ENCODE measurements around the gene SLC43A1. TPM values are rescaled to one million over a fixed set of nuclear protein-coding genes. Genes with fewer than 3 reads are reported as not detected.

The SLC43A1 gene
- total RNA-seq, 1 experiment from 2014 or later, result 12.5 TPM

DNA sequence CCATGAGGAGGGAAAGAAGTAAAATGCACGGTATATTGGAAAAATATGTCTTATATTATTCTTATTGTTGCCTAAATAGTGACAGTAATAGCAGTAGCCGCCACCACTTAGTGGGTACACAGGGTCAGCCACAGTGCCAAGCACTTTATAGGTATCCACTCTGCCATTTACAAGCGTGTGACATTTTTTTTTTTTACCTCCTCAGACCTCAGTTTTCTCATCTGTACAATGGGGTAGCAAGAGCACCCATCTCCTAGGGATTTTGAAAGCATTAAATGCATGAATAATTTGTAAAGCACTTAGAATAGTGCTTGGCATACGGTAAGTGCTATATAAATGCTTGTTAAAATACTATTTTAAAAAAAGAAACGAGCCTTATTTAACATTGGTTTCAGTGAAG is 46.2 kb downstream of the SLC43A1 start:
- no peak overlapping the region for H3K4me3 Mint-ChIP-seq (ENCODE audit: low read depth, unreplicated experiment)
- peaks cover 32% of the 10 kb centered on the region for H3K27me3 Mint-ChIP-seq (ENCODE audit: unreplicated experiment)
- CTCF ChIA-PET, result no interaction called here
- TF ChIP-seq CTCF (IDR thresholded peaks at IDR 0.05; ENCODE audit: unreplicated experiment), result no peak
- BruUV-seq (replicated peaks), result no TSS peak
- no peaks in the 10 kb centered on the region for H3K9me3 Mint-ChIP-seq (ENCODE audit: low read depth, unreplicated experiment)
- no peak for DNase-seq
- H3K4me1 Mint-ChIP-seq (ENCODE audit: low read depth, unreplicated experiment), result no peaks in the 10 kb centered on the region
- intact Hi-C loops (cut with micrococcal nuclease; ENCODE audit: unreplicated experiment), result no loop called here
- no peak overlapping the region for H3K27ac Mint-ChIP-seq (ENCODE audit: unreplicated experiment)
- H3K36me3 Mint-ChIP-seq (ENCODE audit: insufficient read depth, unreplicated experiment), result no peaks in the 10 kb centered on the region

GRCh38 chr11:57468276-57468675 is 47.2 kb downstream of the SLC43A1 start:
- no peaks in the 10 kb centered on the region for H3K4me1 Mint-ChIP-seq (ENCODE audit: low read depth, unreplicated experiment)
- no peak overlapping the region for H3K27ac Mint-ChIP-seq (ENCODE audit: unreplicated experiment)
- no TSS peak for BruUV-seq (replicated peaks)
- H3K9me3 Mint-ChIP-seq (ENCODE audit: low read depth, unreplicated experiment), result no peaks in the 10 kb centered on the region
- intact Hi-C loops (cut with micrococcal nuclease; ENCODE audit: unreplicated experiment), result no loop called here
- H3K4me3 Mint-ChIP-seq (ENCODE audit: low read depth, unreplicated experiment), result no peak overlapping the region
- H3K27me3 Mint-ChIP-seq (ENCODE audit: unreplicated experiment), result peaks cover 32% of the 10 kb centered on the region
- CTCF ChIA-PET, result no interaction called here
- no peak for TF ChIP-seq CTCF (IDR thresholded peaks at IDR 0.05; ENCODE audit: unreplicated experiment)
- no peaks in the 10 kb centered on the region for H3K36me3 Mint-ChIP-seq (ENCODE audit: insufficient read depth, unreplicated experiment)
- no peak for DNase-seq

GRCh38 chr11:57467508-57468157 is 47.9 kb downstream of the SLC43A1 start:
- Mint-ChIP-seq H3K4me1 (ENCODE audit: low read depth, unreplicated experiment) (no peaks in the 10 kb centered on the region), H3K4me3 (ENCODE audit: low read depth, unreplicated experiment) (no peak overlapping the region), H3K27me3 (ENCODE audit: unreplicated experiment) (peaks cover 35% of the 10 kb centered on the region), H3K9me3 (ENCODE audit: low read depth, unreplicated experiment) (no peaks in the 10 kb centered on the region), H3K36me3 (ENCODE audit: insufficient read depth, unreplicated experiment) (no peaks in the 10 kb centered on the region), H3K27ac (ENCODE audit: unreplicated experiment) (no peak overlapping the region)
- no TSS peak for BruUV-seq (replicated peaks)
- no peak for DNase-seq
- CTCF ChIA-PET, result no interaction called here
- no peak for TF ChIP-seq CTCF (IDR thresholded peaks at IDR 0.05; ENCODE audit: unreplicated experiment)
- intact Hi-C loops (cut with micrococcal nuclease; ENCODE audit: unreplicated experiment), result no loop called here

GRCh38 chr11:57466680-57467079 is 48.8 kb downstream of the SLC43A1 start:
- Mint-ChIP-seq H3K27me3 (ENCODE audit: unreplicated experiment) (peaks cover 44% of the 10 kb centered on the region), H3K27ac (ENCODE audit: unreplicated experiment) (no peak overlapping the region), H3K9me3 (ENCODE audit: low read depth, unreplicated experiment) (no peaks in the 10 kb centered on the region), H3K36me3 (ENCODE audit: insufficient read depth, unreplicated experiment) (no peaks in the 10 kb centered on the region), H3K4me1 (ENCODE audit: low read depth, unreplicated experiment) (no peaks in the 10 kb centered on the region), H3K4me3 (ENCODE audit: low read depth, unreplicated experiment) (no peak overlapping the region)
- no peak for DNase-seq
- CTCF ChIA-PET, result no interaction called here
- intact Hi-C loops (cut with micrococcal nuclease; ENCODE audit: unreplicated experiment), result no loop called here
- BruUV-seq (replicated peaks), result no TSS peak
- no peak for TF ChIP-seq CTCF (IDR thresholded peaks at IDR 0.05; ENCODE audit: unreplicated experiment)
